HG03565 (cell line): ENCODE data around the gene FNIP1.
"Not testable (repeated sequence)": the region's sequence is repeated elsewhere in the genome, so short reads cannot be mapped to it uniquely, and the experiment has no call there.

Experiments used
- ATAC-seq: cut with Tn5 transposase; IDR thresholded peaks from one replicate; pipeline ENCODE4 v1.9.1; 2021; ENCODE audit warnings: mild to moderate bottlenecking, moderate library complexity; ENCODE audit not compliant: unreplicated experiment

Gene FNIP1

GRCh38 chr5:131693894-131694293, 102.9 kb downstream of the FNIP1 start:
- ATAC-seq: no peak

- no peak for ATAC-seq
Observed at GRCh38 chr5:131685516-131686171, 111.2 kb downstream of the FNIP1 start.

GRCh38 chr5:131684595-131684994, 112.2 kb downstream of the FNIP1 start:
- no peak for ATAC-seq

GRCh38 chr5:131684051-131684450, 112.8 kb downstream of the FNIP1 start:
- no peak for ATAC-seq

GRCh38 chr5:131682826-131683225, 114.0 kb downstream of the FNIP1 start:
- ATAC-seq: no peak

GRCh38 chr5:131682175-131682574, 114.6 kb downstream of the FNIP1 start:
- ATAC-seq: no peak

- ATAC-seq: no peak
Observed at GRCh38 chr5:131679911-131680310, 116.9 kb downstream of the FNIP1 start.

- ATAC-seq: not testable (repeated sequence)
Observed at GRCh38 chr5:131678273-131678672, 118.5 kb downstream of the FNIP1 start.

- ATAC-seq: no peak
Observed at GRCh38 chr5:131677115-131677514, 119.7 kb downstream of the FNIP1 start.

GRCh38 chr5:131672776-131673175, 124.0 kb downstream of the FNIP1 start:
- no peak for ATAC-seq

- no peak for ATAC-seq
Observed at GRCh38 chr5:131671994-131672655, 124.7 kb downstream of the FNIP1 start.

GRCh38 chr5:131671409-131671808, 125.4 kb downstream of the FNIP1 start:
- peak; percentile 53 for ATAC-seq

- peak; percentile 65 for ATAC-seq
Observed at GRCh38 chr5:131664929-131665328, 131.9 kb downstream of the FNIP1 start.

- ATAC-seq: no peak
Observed at GRCh38 chr5:131661933-131662332, 134.9 kb downstream of the FNIP1 start.

GRCh38 chr5:131659841-131660240, 137.0 kb downstream of the FNIP1 start:
- ATAC-seq: no peak

GRCh38 chr5:131659290-131659689, 137.5 kb downstream of the FNIP1 start:
- no peak for ATAC-seq

GRCh38 chr5:131654776-131655175, 142.0 kb downstream of the FNIP1 start:
- no peak for ATAC-seq

GRCh38 chr5:131654309-131654708, 142.5 kb downstream of the FNIP1 start:
- ATAC-seq: no peak

GRCh38 chr5:131649161-131649560, 147.7 kb downstream of the FNIP1 start:
- no peak for ATAC-seq

GRCh38 chr5:131647048-131647769, 149.6 kb downstream of the FNIP1 start:
- peak; percentile 70 for ATAC-seq

- no peak for ATAC-seq
Observed at GRCh38 chr5:131644822-131645221, 152.0 kb downstream of the FNIP1 start.

GRCh38 chr5:131644370-131644769, 152.4 kb downstream of the FNIP1 start:
- ATAC-seq: no peak
